K562 (cell line): ENCODE measurements around the gene EZH1. TPM values are rescaled to one million over a fixed set of nuclear protein-coding genes. Genes with fewer than 3 reads are reported as not detected.

Experiments
- ATAC-seq: fragments of 200-7000 bp; cut with Tn5 transposase; 3 replicates; pipeline ENCODE4 v1.9.1; 2020; ENCODE audit warnings: moderate library complexity
- BruUV-seq: library from RNA; stranded (reverse); fragments of 400-500 nt; replicated peaks from 2 replicates; lab custom pipeline; 2021; lab: Mats Ljungman, UMichigan
- CTCF ChIA-PET: fragments of 300-600 bp; formaldehyde crosslinking; extraction: SDS; loops from one replicate; lab custom pipeline; 2021; ENCODE audit warnings: low intra/inter-chr PET ratio; lab: Yijun Ruan, JAX
- POLR2A ChIA-PET: fragments of 300-600, 350-650 bp; sonication (Branson Sonifier 250); formaldehyde crosslinking; extraction: SDS; loops from one replicate; lab custom pipeline; 2021; ENCODE audit warnings: antibody characterized with exemption, inconsistent platforms; lab: Yijun Ruan, JAX
- DNase-seq, 4 experiments: peaks; one replicate each; pipeline versions ENCODE4 v3.0.0 to v3.0.0-alpha.2; 2011 to 2018; ENCODE audit warnings: low spot score in 3 of 4, mixed read lengths in 3 of 4; ENCODE audit errors: extremely low read depth in 1 of 4
- FAIRE-seq: peaks from 2 replicates; lab custom pipeline; 2011; peaks lifted over from hg19 to GRCh38; lab: Jason Lieb, UNC
- H2AFZ ChIP-seq: 2 replicates; pipeline ENCODE4 v1.6.0; 2011; ENCODE audit warnings: low read depth, low read length, control low read depth, inconsistent platforms
- H3K27ac ChIP-seq: fragments of 200-600 bp; 3 replicates; pipeline ENCODE4 v1.8.0; 2011; ENCODE audit warnings: low read depth, mild to moderate bottlenecking, control low read depth, inconsistent platforms, low read length, moderate library complexity, mixed read lengths; ENCODE audit errors: extremely low read depth
- H3K27me3 ChIP-seq, 2 experiments: fragments of 300-600 bp in 1 of 2; 2 replicates in 1 of 2; 3 replicates in 1 of 2; pipeline versions ENCODE4 v1.6.0 to v1.8.0; 2011; ENCODE audit warnings: inconsistent platforms in 2 of 2, low read length in 2 of 2, mild to moderate bottlenecking in 1 of 2, mixed read lengths in 1 of 2, moderate library complexity in 1 of 2; ENCODE audit not compliant: control insufficient read depth in 2 of 2, insufficient read depth in 2 of 2
- H3K36me3 ChIP-seq: fragments of 300-600 bp; 3 replicates; pipeline ENCODE4 v1.8.0; 2011; ENCODE audit warnings: mild to moderate bottlenecking, low read length, inconsistent platforms; ENCODE audit not compliant: control insufficient read depth, insufficient read depth
- H3K4me1 ChIP-seq, 2 experiments: fragments of 200-600 bp in 1 of 2; replicated peaks in 1 of 2; 2 replicates in 1 of 2; 3 replicates in 1 of 2; pipeline versions ENCODE4 v1.5.1 to v1.8.0; 2011; ENCODE audit warnings: inconsistent platforms in 2 of 2, low read length in 2 of 2, mild to moderate bottlenecking in 1 of 2, mixed read lengths in 1 of 2, moderate library complexity in 1 of 2; ENCODE audit not compliant: control insufficient read depth in 2 of 2, insufficient read depth in 2 of 2
- H3K4me2 ChIP-seq: 2 replicates; pipeline ENCODE4 v1.6.1; 2011; ENCODE audit warnings: low read length, control low read depth, inconsistent platforms, mixed read lengths; ENCODE audit not compliant: insufficient read depth
- H3K4me3 ChIP-seq: fragments of 200-600 bp; sonication (generic), shearing (Covaris generic); 2 replicates; pipeline ENCODE4 v1.5.1; 2016; ENCODE audit warnings: control low read depth, inconsistent platforms
- H3K79me2 ChIP-seq: fragments of 200-600 bp; 3 replicates; pipeline ENCODE4 v1.8.0; 2011; ENCODE audit warnings: low read length, inconsistent platforms; ENCODE audit not compliant: control insufficient read depth, insufficient read depth
- H3K9ac ChIP-seq, 2 experiments: 2 replicates each; pipeline versions ENCODE4 v1.6.0 to v1.6.1; 2011; ENCODE audit warnings: low read depth in 2 of 2, low read length in 2 of 2, control low read depth in 1 of 2, inconsistent platforms in 1 of 2, mild to moderate bottlenecking in 1 of 2, mixed read lengths in 1 of 2; ENCODE audit not compliant: insufficient read depth in 1 of 2
- H3K9me1 ChIP-seq: one replicate; pipeline ENCODE4 v1.6.0; 2011; ENCODE audit warnings: inconsistent platforms, mild to moderate bottlenecking, low read length, moderate library complexity; ENCODE audit not compliant: control insufficient read depth, insufficient read depth
- H3K9me3 ChIP-seq: replicated peaks from 2 replicates; pipeline ENCODE4 v1.5.1; 2011; ENCODE audit warnings: low read depth, low read length, inconsistent platforms; ENCODE audit not compliant: control insufficient read depth, insufficient read depth
- H4K20me1 ChIP-seq: replicated peaks from 2 replicates; pipeline ENCODE4 v1.6.1; 2011; ENCODE audit warnings: low read length, inconsistent platforms, mixed read lengths; ENCODE audit not compliant: control insufficient read depth, insufficient read depth
- DACH1 ChIP-seq: fragments of 450-650 bp; IDR thresholded peaks from 2 replicates; pipeline ENCODE4 v1.6.1; 2018; ENCODE audit not compliant: partially characterized antibody
- NFIC ChIP-seq: fragments of 450-650 bp; IDR thresholded peaks from 2 replicates; pipeline ENCODE4 v1.6.1; 2017; ENCODE audit warnings: mild to moderate bottlenecking, inconsistent platforms
- NR2C1 ChIP-seq, 2 experiments: fragments of 450-650 bp; IDR thresholded peaks; 2 replicates each; pipeline ENCODE4 v1.6.1; 2017; ENCODE audit warnings: mild to moderate bottlenecking in 2 of 2, antibody characterized with exemption in 1 of 2, inconsistent platforms in 1 of 2, missing compliant biosample characterization in 1 of 2, missing genetic modification characterization in 1 of 2
- RAD21 ChIP-seq, 2 experiments: fragments of 250-450 bp in 1 of 2; fragments of 450-650 bp in 1 of 2; sonication (Bioruptor Pico) in 1 of 2; formaldehyde crosslinking in 1 of 2; IDR thresholded peaks in 1 of 2; conservative IDR thresholded peaks in 1 of 2; 2 replicates each; pipeline versions ENCODE4 v1.4.0 to v1.8.0; 2020 to 2022; ENCODE audit warnings: mild to moderate bottlenecking in 2 of 2, moderate library complexity in 1 of 2
- WGBS: fragments of 100-300 bp; shearing (Covaris generic); methylation state at CpG from one replicate; pipeline ENCODE4 v1.1.6; 2016; ENCODE audit warnings: low coverage, mixed read lengths; ENCODE audit not compliant: insufficient coverage; ENCODE audit errors: missing lambda C conversion rate; 5-methylcytosine and 5-hydroxymethylcytosine counted together
- in situ Hi-C: fragments of 300-500 bp; cut with MboI; formaldehyde crosslinking; loops from 4 replicates; pipeline ENCODE4 v1.15.0; 2018; ENCODE audit warnings: inconsistent platforms, mixed read lengths
- intact Hi-C: fragments of 100-400 bp; cut with micrococcal nuclease; formaldehyde crosslinking; loops from 2 replicates; pipeline ENCODE4 v1.14.2; 2022
- polyA plus RNA-seq, 8 experiments: library from polyadenylated mRNA; depleted of rRNA in 4 of 8; stranded (reverse) in 5 of 8; unstranded in 3 of 8; fragments of >200 nt; fragmentation: Nextera tagmentation in 2 of 8; fragmentation: Illumina TruSeq in 1 of 8; extraction: Ambion mirVana in 2 of 8; extraction: Trizol in 1 of 8; gene quantifications; 2 replicates each; pipeline versions ENCODE4 v1.2.1 to v1.2.3, GENCODE V29; 2011 to 2014; ENCODE audit warnings: inconsistent platforms in 1 of 8, missing spikeins in 1 of 8
- total RNA-seq, 7 experiments: library from RNA; depleted of rRNA in 6 of 7; stranded (reverse); fragments of >200 nt in 6 of 7; fragmentation: Illumina TruSeq in 2 of 7; extraction: Trizol in 2 of 7; gene quantifications; 2 replicates each; pipeline versions ENCODE4 v1.2.1 to v1.2.3, GENCODE V29; 2011 to 2021; ENCODE audit warnings: low replicate concordance in 1 of 7
- TF ChIP-seq, protein P1 (sequence below): fragments of 200-800 bp; sonication (Bioruptor generic); IDR thresholded peaks from 2 replicates; pipeline ENCODE4 v1.6.1; 2017; ENCODE audit warnings: missing genetic modification characterization, missing compliant biosample characterization

Gene EZH1
- total and polyA plus RNA-seq, 9 of the 15 experiments (the other 6 are each of a cell fraction or from before 2014, with no cell fraction given), result 8.6 to 40.8 (median 22.9) TPM

DNA sequence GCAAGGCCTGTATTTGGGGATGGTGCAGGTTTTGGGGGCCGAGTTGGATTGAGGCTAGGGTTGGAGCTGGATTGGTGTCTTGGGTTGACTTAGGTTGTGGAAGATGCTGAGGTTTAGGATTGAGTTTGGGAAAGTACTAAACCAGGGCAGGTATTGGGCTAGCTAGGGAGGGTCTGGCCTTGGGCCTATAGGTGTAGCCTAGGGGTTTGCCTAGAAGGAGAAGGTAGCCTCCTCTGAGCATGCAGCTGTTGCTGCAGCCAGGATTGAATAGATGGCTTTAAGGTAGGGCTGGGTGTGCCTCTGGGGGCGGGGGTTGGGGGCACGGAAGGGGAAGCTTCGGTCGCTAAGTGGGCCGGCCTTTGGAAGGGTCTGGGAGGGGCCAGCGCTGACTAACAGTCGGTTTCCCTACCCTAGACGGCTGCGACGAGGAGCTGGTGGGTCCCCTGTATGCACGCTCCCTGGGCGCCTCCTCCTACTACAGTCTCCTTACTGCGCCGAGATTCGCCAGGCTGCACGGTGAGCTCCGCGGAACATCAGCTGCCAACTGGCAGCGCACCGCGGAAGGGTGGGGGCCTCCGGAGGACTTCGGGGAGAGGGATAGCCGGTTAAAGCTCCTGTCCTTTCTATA is 61.3 kb downstream of the EZH1 start:
- intact Hi-C loops, result no loop called here
- TF ChIP-seq DACH1 (no peak), RAD21 (CRISPR knock-in tag; conservative IDR thresholded peaks at IDR 0.05 in 1 of 2, IDR thresholded peaks at IDR 0.05 in 1 of 2) (no peak), NR2C1 (IDR thresholded peaks at IDR 0.05) (no peak), NR2C1 (tag; IDR thresholded peaks at IDR 0.05) (no peak), NFIC (0 out of 2 replicates have a peak, but pooled peaks have one; percentile 17)
- TF ChIP-seq, protein P1, sequence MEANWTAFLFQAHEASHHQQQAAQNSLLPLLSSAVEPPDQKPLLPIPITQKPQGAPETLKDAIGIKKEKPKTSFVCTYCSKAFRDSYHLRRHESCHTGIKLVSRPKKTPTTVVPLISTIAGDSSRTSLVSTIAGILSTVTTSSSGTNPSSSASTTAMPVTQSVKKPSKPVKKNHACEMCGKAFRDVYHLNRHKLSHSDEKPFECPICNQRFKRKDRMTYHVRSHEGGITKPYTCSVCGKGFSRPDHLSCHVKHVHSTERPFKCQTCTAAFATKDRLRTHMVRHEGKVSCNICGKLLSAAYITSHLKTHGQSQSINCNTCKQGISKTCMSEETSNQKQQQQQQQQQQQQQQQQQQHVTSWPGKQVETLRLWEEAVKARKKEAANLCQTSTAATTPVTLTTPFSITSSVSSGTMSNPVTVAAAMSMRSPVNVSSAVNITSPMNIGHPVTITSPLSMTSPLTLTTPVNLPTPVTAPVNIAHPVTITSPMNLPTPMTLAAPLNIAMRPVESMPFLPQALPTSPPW (CRISPR knock-in tag), result no peak
- H3K4me1 ChIP-seq, result peaks cover 22 to 73% of the 10 kb centered on the region in 2 experiments
- WGBS, result 78% methylated on average over 22 of the region's 25 CpGs
- 0 out of 4 replicates have a peak overlapping the region, but pooled peaks of 1 of the 2 experiments have one; percentile 3 for H3K9ac ChIP-seq
- CTCF ChIA-PET, result no interaction called here
- H3K9me3 ChIP-seq, result no peaks in the 10 kb centered on the region
- H3K27me3 ChIP-seq, result no peaks in the 10 kb centered on the region
- no TSS peak for BruUV-seq
- no peak overlapping the region for H3K4me2 ChIP-seq
- no peaks in the 10 kb centered on the region for H4K20me1 ChIP-seq
- ATAC-seq (no peak), DNase-seq (no peak), FAIRE-seq (no peak)
- no peaks in the 10 kb centered on the region for H3K9me1 ChIP-seq
- H3K27ac ChIP-seq, result no peak overlapping the region
- in situ Hi-C loops, result no loop called here
- H3K79me2 ChIP-seq, result peaks cover 5% of the 10 kb centered on the region; the same call in 1 of the 3 replicates
- no peaks in the 10 kb centered on the region for H3K36me3 ChIP-seq
- no peak overlapping the region for H2AFZ ChIP-seq
- POLR2A ChIA-PET, result interaction anchor here (0.6 to 1.0 kb wide), 5 partner anchors 9 to 100 kb away, joined by 3 to 5 read pairs (median 4); partner anchors contain the start of gene VPS25
- no peak overlapping the region for H3K4me3 ChIP-seq
